Retinal pigment epithelial cell (primary cell): ENCODE data around the gene RREB1.

Experiments
- DNase-seq: peaks from one replicate; pipeline ENCODE4 v3.0.0-alpha.2; 2010; ENCODE audit warnings: low read depth
- H3K4me3 ChIP-seq: 2 replicates; pipeline ENCODE4 v1.5.1; 2011; ENCODE audit warnings: mild to moderate bottlenecking, low read length, control low read depth, moderate library complexity
- TF ChIP-seq, protein P1 (sequence below): conservative IDR thresholded peaks from 2 replicates; pipeline ENCODE4 v1.5.1; 2011; ENCODE audit warnings: low read depth, low read length, control low read depth, inconsistent platforms

RREB1 gene

DNA sequence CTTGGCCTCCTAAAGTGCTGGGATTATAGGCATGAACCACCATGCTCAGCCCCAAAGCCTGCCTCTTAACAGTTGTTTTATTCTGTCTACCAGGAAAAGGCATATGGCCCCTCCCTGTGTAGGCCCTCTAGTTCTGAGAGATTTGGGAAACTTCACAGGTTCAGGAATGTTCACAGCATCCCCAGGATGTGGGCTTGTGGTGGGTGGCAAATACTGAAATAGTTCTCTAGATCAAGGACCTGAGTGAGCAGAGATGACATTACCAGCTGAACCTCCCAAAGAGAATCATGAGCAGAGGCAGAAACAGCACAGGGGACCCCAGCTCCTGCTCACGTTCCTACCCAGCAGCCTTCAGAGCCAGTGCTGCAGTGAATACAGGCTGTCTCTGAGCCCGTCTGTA is 105.7 kb downstream of the RREB1 start:
- no peak overlapping the region for H3K4me3 ChIP-seq
- DNase-seq = no peak
- TF ChIP-seq, protein P1, sequence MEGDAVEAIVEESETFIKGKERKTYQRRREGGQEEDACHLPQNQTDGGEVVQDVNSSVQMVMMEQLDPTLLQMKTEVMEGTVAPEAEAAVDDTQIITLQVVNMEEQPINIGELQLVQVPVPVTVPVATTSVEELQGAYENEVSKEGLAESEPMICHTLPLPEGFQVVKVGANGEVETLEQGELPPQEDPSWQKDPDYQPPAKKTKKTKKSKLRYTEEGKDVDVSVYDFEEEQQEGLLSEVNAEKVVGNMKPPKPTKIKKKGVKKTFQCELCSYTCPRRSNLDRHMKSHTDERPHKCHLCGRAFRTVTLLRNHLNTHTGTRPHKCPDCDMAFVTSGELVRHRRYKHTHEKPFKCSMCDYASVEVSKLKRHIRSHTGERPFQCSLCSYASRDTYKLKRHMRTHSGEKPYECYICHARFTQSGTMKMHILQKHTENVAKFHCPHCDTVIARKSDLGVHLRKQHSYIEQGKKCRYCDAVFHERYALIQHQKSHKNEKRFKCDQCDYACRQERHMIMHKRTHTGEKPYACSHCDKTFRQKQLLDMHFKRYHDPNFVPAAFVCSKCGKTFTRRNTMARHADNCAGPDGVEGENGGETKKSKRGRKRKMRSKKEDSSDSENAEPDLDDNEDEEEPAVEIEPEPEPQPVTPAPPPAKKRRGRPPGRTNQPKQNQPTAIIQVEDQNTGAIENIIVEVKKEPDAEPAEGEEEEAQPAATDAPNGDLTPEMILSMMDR = no peak

DNA sequence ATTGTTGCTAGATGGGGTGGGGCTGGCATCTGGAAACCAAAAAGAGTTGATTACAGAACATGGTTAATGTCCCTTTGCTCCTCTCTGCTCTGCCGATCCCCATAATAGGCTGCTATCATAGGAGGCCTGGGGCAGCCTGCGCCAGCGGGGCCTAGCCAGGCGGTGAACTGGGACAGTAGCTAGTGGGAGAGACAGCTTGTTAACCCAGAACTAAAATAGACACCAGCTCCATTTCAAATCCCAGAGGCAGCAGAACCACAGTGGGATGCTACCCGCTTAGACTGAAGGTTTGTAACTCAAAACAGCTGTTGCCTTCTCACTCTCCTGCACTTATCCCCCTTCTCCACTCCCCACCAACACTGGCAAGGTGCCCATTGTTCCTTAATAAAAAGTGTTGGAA is 106.7 kb downstream of the RREB1 start:
- TF ChIP-seq, protein P1 = no peak
- no peak for DNase-seq
- no peak overlapping the region for H3K4me3 ChIP-seq

DNA sequence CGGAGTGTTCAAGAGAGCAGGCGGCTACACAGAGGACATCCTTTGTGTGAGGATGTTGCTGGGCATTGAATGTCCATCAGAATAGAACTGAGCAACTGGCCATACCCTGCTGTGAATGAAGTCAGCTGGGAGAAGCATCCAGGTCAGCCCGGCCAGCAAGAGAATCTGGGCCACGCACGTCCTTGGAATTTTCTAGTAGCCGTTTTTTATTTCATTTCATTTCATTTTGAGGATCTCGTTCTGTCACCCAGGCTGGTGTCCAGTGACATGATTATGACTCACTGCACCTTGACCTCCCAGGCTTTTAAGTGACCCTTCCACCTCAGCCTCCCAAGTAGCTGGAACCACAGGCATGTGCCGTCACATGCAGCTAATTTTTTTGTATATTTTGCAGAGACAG is 107.4 kb downstream of the RREB1 start:
- TF ChIP-seq, protein P1 = no peak
- no peak for DNase-seq
- H3K4me3 ChIP-seq = no peak overlapping the region

DNA sequence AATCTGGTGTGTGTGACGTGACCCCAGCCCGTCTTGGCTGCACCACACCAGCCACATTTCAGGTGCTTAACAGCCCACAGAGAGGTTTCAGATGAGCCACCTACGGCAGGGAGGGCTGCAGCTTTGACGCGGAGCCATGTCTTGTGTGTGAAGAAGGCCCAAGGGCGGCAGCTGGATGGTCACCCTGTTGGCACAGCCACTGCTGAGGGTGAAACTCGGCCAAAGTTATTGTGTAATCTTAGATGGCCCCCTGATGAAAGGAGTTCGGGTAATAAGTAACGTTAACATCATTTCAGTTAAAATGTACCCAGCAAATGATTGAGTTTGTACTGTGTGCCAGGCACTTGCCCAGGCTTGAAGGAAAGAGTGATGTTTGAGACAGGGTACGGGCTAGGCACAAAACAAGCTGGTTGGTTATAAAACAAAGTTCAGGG is 108.1 kb downstream of the RREB1 start:
- H3K4me3 ChIP-seq = no peak overlapping the region
- TF ChIP-seq, protein P1 = no peak
- DNase-seq = no peak

DNA sequence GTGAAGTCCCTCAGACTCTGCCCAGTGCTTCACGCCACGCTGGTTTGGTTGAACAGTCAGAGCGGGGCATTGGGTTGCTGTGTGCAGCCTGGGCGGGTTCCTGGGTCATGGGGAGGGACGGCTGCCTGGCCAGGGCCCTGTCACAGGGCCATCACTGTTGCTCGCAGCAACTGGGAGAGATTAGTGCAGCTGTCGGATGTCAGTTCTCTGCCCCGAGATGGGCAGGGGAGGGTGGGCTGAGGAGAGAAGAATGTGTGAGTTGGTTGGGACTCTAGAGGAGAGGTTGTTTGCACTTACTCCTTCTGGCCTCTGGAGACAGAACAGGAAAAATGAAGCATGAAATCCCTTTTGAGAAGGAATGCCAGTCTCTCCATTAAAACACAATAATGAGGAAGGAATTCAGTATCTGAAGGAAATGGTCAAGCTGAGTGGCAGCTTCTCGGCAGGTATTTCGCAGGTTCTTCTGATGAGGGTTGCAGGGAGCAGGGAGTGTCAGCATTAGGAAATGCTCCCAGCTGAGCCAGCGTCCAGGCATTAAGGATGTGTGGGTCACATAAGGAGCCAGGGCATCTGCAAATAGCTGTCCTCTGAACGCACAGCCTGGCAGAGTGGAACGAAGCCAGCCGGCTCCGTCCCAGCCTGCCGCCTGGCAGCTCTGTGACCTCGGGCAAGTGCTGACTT is 109.3 kb downstream of the RREB1 start:
- peak; percentile 25 for DNase-seq
- H3K4me3 ChIP-seq = no peak overlapping the region
- TF ChIP-seq, protein P1 = peak; percentile 27

DNA sequence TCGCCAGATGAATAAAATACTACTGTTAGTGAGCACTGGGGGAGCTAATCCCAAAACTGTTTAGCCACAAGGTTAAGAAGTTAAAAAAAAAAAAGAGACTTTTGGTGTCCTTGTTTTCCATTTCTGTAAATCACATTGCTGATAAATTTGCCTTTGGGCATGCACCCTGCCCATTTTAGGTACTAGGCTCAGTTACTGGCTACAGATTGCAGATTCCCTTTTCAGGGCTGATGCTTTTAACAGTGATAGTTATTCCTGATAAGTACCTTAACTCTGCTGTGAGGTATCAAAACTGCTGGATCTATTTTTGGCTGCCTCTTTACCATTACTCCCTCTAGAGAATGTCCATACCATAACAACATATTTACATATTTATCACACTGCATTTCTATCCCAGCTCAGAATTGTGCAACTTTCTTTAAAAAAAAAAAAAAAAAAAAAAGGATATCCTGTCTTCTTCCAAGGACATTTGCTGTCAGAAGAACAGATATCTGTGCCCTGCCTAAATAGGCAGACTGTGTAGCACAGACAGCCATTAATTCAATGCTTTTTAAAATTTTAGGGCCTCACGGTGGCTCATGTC is 110.7 kb downstream of the RREB1 start:
- H3K4me3 ChIP-seq = no peak overlapping the region
- DNase-seq = no peak
- TF ChIP-seq, protein P1 = no peak

DNA sequence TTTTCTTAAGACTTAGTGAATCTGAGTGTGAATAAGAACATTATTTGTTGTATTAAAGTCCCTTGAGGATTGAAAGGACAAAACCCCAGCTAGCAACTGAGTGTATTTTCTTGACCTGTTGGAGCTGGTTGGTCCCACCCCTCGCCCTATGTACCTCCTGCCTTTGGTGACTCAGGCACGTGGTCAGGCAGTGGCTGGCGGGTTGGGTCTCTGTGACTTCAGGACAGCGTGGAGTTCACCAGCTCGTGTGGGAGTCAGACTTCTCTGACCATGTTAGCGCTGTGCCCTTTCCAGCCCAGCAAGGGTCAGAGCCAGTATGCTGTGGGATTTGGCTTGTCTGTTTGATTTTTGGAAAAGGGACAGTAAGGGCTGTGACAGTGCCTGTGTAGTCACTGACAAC is 111.5 kb downstream of the RREB1 start:
- DNase-seq = no peak
- TF ChIP-seq, protein P1 = no peak
- no peak overlapping the region for H3K4me3 ChIP-seq
